HEK293 (cell line): ENCODE data around the gene SHD.

Source experiments
- CTCF ChIA-PET: fragments of 350-600 bp; formaldehyde crosslinking; extraction: SDS; loops from one replicate; lab custom pipeline; 2021; ENCODE audit warnings: antibody characterized with exemption; lab: Yijun Ruan, JAX
- POLR2A ChIA-PET: fragments of 300-600 bp; formaldehyde crosslinking; extraction: SDS; loops from one replicate; lab custom pipeline; 2020; ENCODE audit warnings: antibody characterized with exemption, inconsistent platforms; lab: Yijun Ruan, JAX
- H3K27ac ChIP-seq: fragments of 200-500 bp; sonication (Bioruptor generic); 2 replicates; pipeline ENCODE4 v1.5.1; 2014; ENCODE audit warnings: low read depth, low read length, control low read depth, inconsistent platforms; ENCODE audit errors: extremely low read depth
- H3K36me3 ChIP-seq, 2 experiments: fragments of 200-500 bp in 1 of 2; sonication (Bioruptor generic) in 1 of 2; 1 replicate in 1 of 2; 2 replicates in 1 of 2; pipeline ENCODE4 v1.5.1; 2014 to 2017; ENCODE audit warnings: inconsistent platforms in 2 of 2, low read length in 2 of 2; ENCODE audit not compliant: control insufficient read depth in 2 of 2, insufficient read depth in 1 of 2
- H3K4me1 ChIP-seq: fragments of 200-500 bp; sonication (Bioruptor generic); 2 replicates; pipeline ENCODE4 v1.5.1; 2014; ENCODE audit warnings: mild to moderate bottlenecking, low read length, inconsistent platforms; ENCODE audit not compliant: control insufficient read depth, insufficient read depth
- H3K4me3 ChIP-seq: 2 replicates; pipeline ENCODE4 v1.5.1; 2011; ENCODE audit warnings: low read depth, mild to moderate bottlenecking, control low read depth, low read length, moderate library complexity
- H3K9me3 ChIP-seq: fragments of 200-500 bp; sonication (Bioruptor generic); 2 replicates; pipeline ENCODE4 v1.5.1; 2014; ENCODE audit warnings: low read depth, low read length, inconsistent platforms; ENCODE audit not compliant: control insufficient read depth, insufficient read depth
- GLIS1 ChIP-seq: fragments of 450-650 bp; formaldehyde crosslinking; IDR thresholded peaks from 2 replicates; pipeline ENCODE4 v1.5.1; 2016; ENCODE audit warnings: missing biosample characterization, missing genetic modification characterization
- IKZF3 ChIP-seq: fragments of 450-650 bp; IDR thresholded peaks from 2 replicates; pipeline ENCODE4 v1.5.0; 2018; ENCODE audit warnings: missing biosample characterization, mild to moderate bottlenecking, missing genetic modification characterization, moderate library complexity
- SCRT2 ChIP-seq: fragments of 450-650 bp; formaldehyde crosslinking; IDR thresholded peaks from 2 replicates; pipeline ENCODE4 v1.5.1; 2016; ENCODE audit warnings: missing biosample characterization, missing genetic modification characterization
- SETDB1 ChIP-seq: IDR thresholded peaks from one replicate; pipeline ENCODE4 v1.6.1; 2017; ENCODE audit warnings: mild to moderate bottlenecking, low read length, moderate library complexity, mixed read lengths; ENCODE audit not compliant: insufficient read length
- ZBTB8A ChIP-seq: fragments of 450-650 bp; formaldehyde crosslinking; IDR thresholded peaks from 2 replicates; pipeline ENCODE4 v1.5.1; 2016; ENCODE audit warnings: missing biosample characterization, missing genetic modification characterization
- ZEB2 ChIP-seq: fragments of 450-650 bp; formaldehyde crosslinking; IDR thresholded peaks from 2 replicates; pipeline ENCODE4 v1.5.1; 2016; ENCODE audit warnings: missing biosample characterization, missing genetic modification characterization
- ZFHX2 ChIP-seq: fragments of 450-650 bp; formaldehyde crosslinking; conservative IDR thresholded peaks from 2 replicates; pipeline ENCODE4 v1.5.1; 2016; ENCODE audit warnings: missing biosample characterization, missing genetic modification characterization
- ZIC2 ChIP-seq: fragments of 450-650 bp; formaldehyde crosslinking; IDR thresholded peaks from 2 replicates; pipeline ENCODE4 v1.5.1; 2016; ENCODE audit warnings: missing biosample characterization, missing genetic modification characterization
- ZNF121 ChIP-seq: fragments of 450-650 bp; formaldehyde crosslinking; IDR thresholded peaks from 2 replicates; pipeline ENCODE4 v1.5.1; 2016; ENCODE audit warnings: missing biosample characterization, missing genetic modification characterization
- ZNF248 ChIP-seq: fragments of 450-650 bp; formaldehyde crosslinking; IDR thresholded peaks from 2 replicates; pipeline ENCODE4 v1.5.1; 2017; ENCODE audit warnings: missing biosample characterization, missing genetic modification characterization
- ZNF266 ChIP-seq: fragments of 450-650 bp; formaldehyde crosslinking; IDR thresholded peaks from 2 replicates; pipeline ENCODE4 v1.5.1; 2016; ENCODE audit warnings: missing biosample characterization, missing genetic modification characterization, low read depth
- ZNF311 ChIP-seq: fragments of 450-650 bp; formaldehyde crosslinking; IDR thresholded peaks from 2 replicates; pipeline ENCODE4 v1.5.1; 2017; ENCODE audit warnings: missing biosample characterization, missing genetic modification characterization, borderline replicate concordance
- ZNF341 ChIP-seq: fragments of 450-650 bp; formaldehyde crosslinking; IDR thresholded peaks from 2 replicates; pipeline ENCODE4; 2016; ENCODE audit warnings: low read depth, missing biosample characterization, missing genetic modification characterization
- ZNF366 ChIP-seq: fragments of 450-650 bp; formaldehyde crosslinking; conservative IDR thresholded peaks from 2 replicates; pipeline ENCODE4 v1.5.1; 2016; ENCODE audit warnings: missing biosample characterization, missing genetic modification characterization
- ZNF423 ChIP-seq: fragments of 450-650 bp; formaldehyde crosslinking; IDR thresholded peaks from 2 replicates; pipeline ENCODE4 v1.5.1; 2016; ENCODE audit warnings: missing biosample characterization, missing genetic modification characterization
- ZNF501 ChIP-seq: fragments of 450-650 bp; formaldehyde crosslinking; IDR thresholded peaks from 2 replicates; pipeline ENCODE4 v1.5.1; 2016; ENCODE audit warnings: missing biosample characterization, missing genetic modification characterization
- ZNF585B ChIP-seq: fragments of 450-650 bp; formaldehyde crosslinking; IDR thresholded peaks from 2 replicates; pipeline ENCODE4 v1.5.1; 2016; ENCODE audit warnings: missing biosample characterization, missing genetic modification characterization
- ZNF843 ChIP-seq: fragments of 450-650 bp; formaldehyde crosslinking; IDR thresholded peaks from 2 replicates; pipeline ENCODE4 v1.5.1; 2016; ENCODE audit warnings: missing biosample characterization, missing genetic modification characterization
- ZSCAN23 ChIP-seq: fragments of 450-650 bp; formaldehyde crosslinking; IDR thresholded peaks from 2 replicates; pipeline ENCODE4 v1.5.1; 2016; ENCODE audit warnings: missing biosample characterization, missing genetic modification characterization
- TF ChIP-seq, protein P1 (sequence below): fragments of 450-650 bp; formaldehyde crosslinking; IDR thresholded peaks from 2 replicates; pipeline ENCODE4 v1.5.1; 2016; ENCODE audit warnings: missing biosample characterization, missing genetic modification characterization
- TF ChIP-seq, protein P2 (sequence below): fragments of 450-650 bp; formaldehyde crosslinking; IDR thresholded peaks from 2 replicates; pipeline ENCODE4 v1.5.1; 2016; ENCODE audit warnings: missing biosample characterization, missing genetic modification characterization, low read depth
- TF ChIP-seq, protein P3 (sequence below): fragments of 450-650 bp; formaldehyde crosslinking; IDR thresholded peaks from 2 replicates; pipeline ENCODE4 v1.5.1; 2016; ENCODE audit warnings: missing biosample characterization, missing genetic modification characterization
- TF ChIP-seq, protein P4 (sequence below): fragments of 450-650 bp; formaldehyde crosslinking; optimal IDR thresholded peaks from 2 replicates; pipeline ENCODE3; 2016; ENCODE audit warnings: missing biosample characterization, mild to moderate bottlenecking, missing genetic modification characterization
- TF ChIP-seq, protein P5 (sequence below): fragments of 450-650 bp; formaldehyde crosslinking; IDR thresholded peaks from 2 replicates; pipeline ENCODE4 v1.5.1; 2016; ENCODE audit warnings: missing biosample characterization, missing genetic modification characterization

Gene SHD

DNA sequence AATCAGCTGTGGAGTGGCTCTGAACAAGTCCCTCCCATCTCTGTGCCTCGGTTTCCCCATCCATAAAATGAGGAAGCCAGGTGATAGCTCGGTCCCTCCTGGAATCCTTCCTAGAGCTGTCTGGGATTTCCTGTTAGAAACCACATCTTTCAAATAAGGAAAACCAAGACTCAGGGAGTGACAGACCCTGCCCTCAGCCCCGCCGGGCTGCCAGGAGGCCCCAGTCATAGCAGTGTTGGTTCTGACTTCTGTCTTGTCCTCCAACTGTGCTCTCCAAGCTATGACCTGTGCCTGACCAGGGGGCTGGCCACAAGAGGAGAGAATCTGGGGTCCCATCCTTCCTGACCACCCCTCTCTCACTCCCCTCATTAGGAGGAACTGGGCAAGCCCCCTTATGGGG is 1.1 kb upstream of the SHD start:
- no peak overlapping the region for H3K4me3 ChIP-seq
- ChIA-PET CTCF (interaction anchor here (0.6 to 1.7 kb wide), 4 partner anchors 9 to 281 kb away, joined by 3 to 12 read pairs (median 6); no protein-coding TSS in a partner anchor), POLR2A (interaction anchor here (1.4 to 2.7 kb wide), 2 partner anchors 41 to 65 kb away, joined by 4 to 9 read pairs; partner anchors contain the start of gene MPND)
- no peak overlapping the region for H3K27ac ChIP-seq
- TF ChIP-seq ZSCAN23 (tag by site-specific recombination) = no peak
- TF ChIP-seq ZNF248 (tag by site-specific recombination) = no peak
- TF ChIP-seq, protein P1, sequence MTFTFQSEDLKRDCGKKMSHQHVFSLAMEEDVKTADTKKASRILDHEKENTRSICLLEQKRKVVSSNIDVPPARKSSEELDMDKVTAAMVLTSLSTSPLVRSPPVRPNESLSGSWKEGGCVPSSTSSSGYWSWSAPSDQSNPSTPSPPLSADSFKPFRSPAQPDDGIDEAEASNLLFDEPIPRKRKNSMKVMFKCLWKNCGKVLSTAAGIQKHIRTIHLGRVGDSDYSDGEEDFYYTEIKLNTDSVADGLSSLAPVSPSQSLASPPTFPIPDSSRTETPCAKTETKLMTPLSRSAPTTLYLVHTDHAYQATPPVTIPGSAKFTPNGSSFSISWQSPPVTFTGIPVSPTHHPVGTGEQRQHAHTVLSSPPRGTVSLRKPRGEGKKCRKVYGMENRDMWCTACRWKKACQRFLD (tag by site-specific recombination) = no peak
- no peak for TF ChIP-seq SCRT2
- TF ChIP-seq ZNF311 (tag by site-specific recombination) = no peak
- TF ChIP-seq SETDB1 = no peak
- no peak for TF ChIP-seq ZNF121 (tag by site-specific recombination)
- no peak for TF ChIP-seq ZNF501 (tag by site-specific recombination)
- H3K9me3 ChIP-seq = no peaks in the 10 kb centered on the region
- H3K36me3 ChIP-seq = no peaks in the 10 kb centered on the region
- no peaks in the 10 kb centered on the region; the same call in 1 of the 2 replicates for H3K4me1 ChIP-seq

DNA sequence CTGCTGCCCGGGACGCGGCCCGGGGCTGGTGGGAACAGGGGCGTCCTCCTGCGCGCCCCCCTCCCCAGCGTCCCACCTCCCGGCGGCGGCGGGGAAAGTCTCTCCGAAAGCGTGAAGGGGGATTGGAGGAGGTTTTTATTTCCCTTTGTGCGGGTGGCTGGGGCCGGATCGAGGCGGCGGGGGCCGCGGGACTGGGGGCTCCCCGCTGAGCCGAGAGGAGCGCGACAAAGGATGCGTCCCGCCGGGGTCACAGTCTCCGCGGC is 132 bp downstream of the SHD start:
- no peaks in the 10 kb centered on the region for H3K9me3 ChIP-seq
- POLR2A ChIA-PET = no interaction called here
- CTCF ChIA-PET = interaction anchor here (0.7 to 1.3 kb wide), 2 partner anchors 12 to 116 kb away, joined by 3 to 7 read pairs; no protein-coding TSS in a partner anchor
- no peak overlapping the region for H3K27ac ChIP-seq
- no peaks in the 10 kb centered on the region for H3K36me3 ChIP-seq
- H3K4me1 ChIP-seq = no peaks in the 10 kb centered on the region; the same call in 1 of the 2 replicates
- H3K4me3 ChIP-seq = peak overlapping the region; percentile 2
- TF ChIP-seq, protein P2, sequence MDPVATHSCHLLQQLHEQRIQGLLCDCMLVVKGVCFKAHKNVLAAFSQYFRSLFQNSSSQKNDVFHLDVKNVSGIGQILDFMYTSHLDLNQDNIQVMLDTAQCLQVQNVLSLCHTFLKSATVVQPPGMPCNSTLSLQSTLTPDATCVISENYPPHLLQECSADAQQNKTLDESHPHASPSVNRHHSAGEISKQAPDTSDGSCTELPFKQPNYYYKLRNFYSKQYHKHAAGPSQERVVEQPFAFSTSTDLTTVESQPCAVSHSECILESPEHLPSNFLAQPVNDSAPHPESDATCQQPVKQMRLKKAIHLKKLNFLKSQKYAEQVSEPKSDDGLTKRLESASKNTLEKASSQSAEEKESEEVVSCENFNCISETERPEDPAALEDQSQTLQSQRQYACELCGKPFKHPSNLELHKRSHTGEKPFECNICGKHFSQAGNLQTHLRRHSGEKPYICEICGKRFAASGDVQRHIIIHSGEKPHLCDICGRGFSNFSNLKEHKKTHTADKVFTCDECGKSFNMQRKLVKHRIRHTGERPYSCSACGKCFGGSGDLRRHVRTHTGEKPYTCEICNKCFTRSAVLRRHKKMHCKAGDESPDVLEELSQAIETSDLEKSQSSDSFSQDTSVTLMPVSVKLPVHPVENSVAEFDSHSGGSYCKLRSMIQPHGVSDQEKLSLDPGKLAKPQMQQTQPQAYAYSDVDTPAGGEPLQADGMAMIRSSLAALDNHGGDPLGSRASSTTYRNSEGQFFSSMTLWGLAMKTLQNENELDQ (tag by site-specific recombination) = no peak
- TF ChIP-seq, protein P3, sequence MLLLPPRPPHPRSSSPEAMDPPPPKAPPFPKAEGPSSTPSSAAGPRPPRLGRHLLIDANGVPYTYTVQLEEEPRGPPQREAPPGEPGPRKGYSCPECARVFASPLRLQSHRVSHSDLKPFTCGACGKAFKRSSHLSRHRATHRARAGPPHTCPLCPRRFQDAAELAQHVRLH = no peak
- TF ChIP-seq ZFHX2 = peak; percentile 50
- TF ChIP-seq, all 188 proteins: peak for 1

DNA sequence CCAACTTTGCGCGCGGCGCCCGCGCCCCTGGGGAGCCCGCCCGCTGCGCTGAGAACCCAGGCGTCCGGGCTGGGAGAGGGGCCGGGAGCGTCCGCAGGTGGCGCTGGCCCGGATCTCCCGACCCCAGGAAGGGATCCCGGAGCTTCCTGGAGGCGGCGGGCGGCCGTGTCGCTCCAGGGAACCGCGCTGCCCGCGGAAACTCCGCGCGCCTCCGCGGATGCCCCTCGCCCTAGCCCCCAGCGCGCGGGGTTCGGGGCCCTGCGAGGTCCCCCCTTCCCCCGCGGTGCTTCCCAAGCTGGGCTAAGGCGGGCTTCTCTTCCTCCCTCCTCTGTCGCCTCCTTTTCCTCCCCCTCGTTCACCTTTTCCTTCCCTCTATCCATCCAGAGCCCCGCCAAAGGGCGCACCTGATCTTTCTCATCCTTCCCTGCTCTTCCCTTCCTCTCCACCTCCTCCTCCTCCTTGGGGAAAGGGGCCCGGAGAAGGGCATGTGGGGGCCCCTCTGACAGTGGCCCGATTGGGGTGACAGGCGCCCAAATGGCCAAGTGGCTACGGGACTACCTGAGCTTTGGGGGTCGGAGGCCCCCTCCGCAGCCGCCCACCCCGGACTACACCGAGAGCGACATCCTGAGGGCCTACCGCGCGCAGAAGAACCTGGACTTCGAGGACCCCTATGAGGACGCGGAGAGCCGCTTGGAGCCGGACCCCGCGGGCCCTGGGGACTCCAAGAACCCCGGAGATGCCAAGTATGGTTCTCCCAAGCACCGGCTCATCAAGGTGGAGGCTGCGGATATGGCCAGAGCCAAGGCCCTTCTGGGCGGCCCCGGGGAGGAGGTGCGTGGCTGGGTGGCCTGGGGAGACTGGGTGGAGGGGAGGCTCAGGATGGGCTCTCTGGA is 710 bp downstream of the SHD start:
- Histone ChIP-seq H3K9me3 (no peaks in the 10 kb centered on the region), H3K27ac (no peak overlapping the region), H3K4me3 (peak overlapping the region; percentile 13), H3K4me1 (no peaks in the 10 kb centered on the region; the same call in 1 of the 2 replicates), H3K36me3 (no peaks in the 10 kb centered on the region)
- POLR2A ChIA-PET = interaction anchor here (1.4 kb wide), 1 partner anchor 63 kb away, joined by 3 read pairs; no protein-coding TSS in a partner anchor
- CTCF ChIA-PET = interaction anchor here (0.7 to 1.3 kb wide), 5 partner anchors 13 to 121 kb away, joined by 3 to 7 read pairs (median 3); partner anchors contain the start of gene SH3GL1
- TF ChIP-seq ZBTB8A (peak; percentile 12; the same call in 1 of the 2 replicates), ZEB2 (tag by site-specific recombination) (0 out of 2 replicates have a peak, but pooled peaks have one; percentile 10), ZNF266 (no peak), ZNF843 (tag by site-specific recombination) (no peak), ZNF423 (0 out of 2 replicates have a peak, but pooled peaks have one; percentile 44), ZNF585B (tag by site-specific recombination) (no peak), ZNF366 (peak; percentile 79), ZIC2 (tag by site-specific recombination) (peak; percentile 92), ZNF341 (tag by site-specific recombination) (peak; percentile 45), IKZF3 (tag by site-specific recombination) (peak; percentile 53; the same call in 1 of the 2 replicates), GLIS1 (tag by site-specific recombination) (peak; percentile 76)
- TF ChIP-seq, protein P4, sequence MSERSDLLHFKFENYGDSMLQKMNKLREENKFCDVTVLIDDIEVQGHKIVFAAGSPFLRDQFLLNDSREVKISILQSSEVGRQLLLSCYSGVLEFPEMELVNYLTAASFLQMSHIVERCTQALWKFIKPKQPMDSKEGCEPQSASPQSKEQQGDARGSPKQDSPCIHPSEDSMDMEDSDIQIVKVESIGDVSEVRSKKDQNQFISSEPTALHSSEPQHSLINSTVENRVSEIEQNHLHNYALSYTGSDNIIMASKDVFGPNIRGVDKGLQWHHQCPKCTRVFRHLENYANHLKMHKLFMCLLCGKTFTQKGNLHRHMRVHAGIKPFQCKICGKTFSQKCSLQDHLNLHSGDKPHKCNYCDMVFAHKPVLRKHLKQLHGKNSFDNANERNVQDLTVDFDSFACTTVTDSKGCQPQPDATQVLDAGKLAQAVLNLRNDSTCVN = peak; percentile 65
- TF ChIP-seq, protein P5, sequence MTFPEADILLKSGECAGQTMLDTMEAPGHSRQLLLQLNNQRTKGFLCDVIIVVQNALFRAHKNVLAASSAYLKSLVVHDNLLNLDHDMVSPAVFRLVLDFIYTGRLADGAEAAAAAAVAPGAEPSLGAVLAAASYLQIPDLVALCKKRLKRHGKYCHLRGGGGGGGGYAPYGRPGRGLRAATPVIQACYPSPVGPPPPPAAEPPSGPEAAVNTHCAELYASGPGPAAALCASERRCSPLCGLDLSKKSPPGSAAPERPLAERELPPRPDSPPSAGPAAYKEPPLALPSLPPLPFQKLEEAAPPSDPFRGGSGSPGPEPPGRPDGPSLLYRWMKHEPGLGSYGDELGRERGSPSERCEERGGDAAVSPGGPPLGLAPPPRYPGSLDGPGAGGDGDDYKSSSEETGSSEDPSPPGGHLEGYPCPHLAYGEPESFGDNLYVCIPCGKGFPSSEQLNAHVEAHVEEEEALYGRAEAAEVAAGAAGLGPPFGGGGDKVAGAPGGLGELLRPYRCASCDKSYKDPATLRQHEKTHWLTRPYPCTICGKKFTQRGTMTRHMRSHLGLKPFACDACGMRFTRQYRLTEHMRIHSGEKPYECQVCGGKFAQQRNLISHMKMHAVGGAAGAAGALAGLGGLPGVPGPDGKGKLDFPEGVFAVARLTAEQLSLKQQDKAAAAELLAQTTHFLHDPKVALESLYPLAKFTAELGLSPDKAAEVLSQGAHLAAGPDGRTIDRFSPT (tag by site-specific recombination) = 0 out of 2 replicates have a peak, but pooled peaks have one; percentile 10
